Measurements from ENCODE around the gene TJP3.
"Not testable (repeated sequence)": the region's sequence is repeated elsewhere in the genome, so short reads cannot be mapped to it uniquely, and the experiment has no call there.

The TJP3 gene

DNA sequence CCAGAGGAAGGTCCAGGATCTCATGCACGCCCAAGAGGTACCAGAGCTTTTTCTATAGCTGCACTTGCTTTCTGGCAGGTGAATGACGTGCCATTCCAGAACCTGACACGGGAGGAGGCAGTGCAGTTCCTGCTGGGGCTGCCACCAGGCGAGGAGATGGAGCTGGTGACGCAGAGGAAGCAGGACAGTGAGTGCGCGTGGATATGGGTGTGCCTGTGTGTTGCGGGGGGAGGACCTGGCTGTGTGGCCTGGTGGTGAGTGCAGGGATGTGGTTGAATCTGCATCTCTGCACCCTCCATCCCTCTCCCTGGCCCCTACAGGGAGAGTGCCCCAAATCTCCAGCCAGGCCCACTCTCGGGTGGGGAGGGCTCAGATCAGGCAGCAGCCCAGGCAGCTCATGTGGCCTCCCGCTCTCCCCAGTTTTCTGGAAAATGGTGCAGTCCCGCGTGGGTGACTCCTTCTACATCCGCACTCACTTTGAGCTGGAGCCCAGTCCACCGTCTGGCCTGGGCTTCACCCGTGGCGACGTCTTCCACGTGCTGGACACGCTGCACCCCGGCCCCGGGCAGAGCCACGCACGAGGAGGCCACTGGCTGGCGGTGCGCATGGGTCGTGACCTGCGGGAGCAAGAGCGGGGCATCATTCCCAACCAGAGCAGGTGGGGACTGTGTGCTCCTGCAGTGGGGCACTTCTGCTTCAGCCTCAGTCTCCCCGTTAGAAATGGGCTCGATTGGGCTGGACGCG, 30.5 kb downstream of the TJP3 start:
- DNase-seq (ENCODE audit: low read depth in 2 of 2), result no peak

GRCh38 chr19:3740431-3740830, 32.2 kb downstream of the TJP3 start:
- DNase-seq (ENCODE audit: low read depth in 2 of 2), result no peak

- no peak for DNase-seq (ENCODE audit: low read depth in 2 of 2)
These were observed 35.3 kb downstream of the TJP3 start for GRCh38 chr19:3743486-3743885.

DNA sequence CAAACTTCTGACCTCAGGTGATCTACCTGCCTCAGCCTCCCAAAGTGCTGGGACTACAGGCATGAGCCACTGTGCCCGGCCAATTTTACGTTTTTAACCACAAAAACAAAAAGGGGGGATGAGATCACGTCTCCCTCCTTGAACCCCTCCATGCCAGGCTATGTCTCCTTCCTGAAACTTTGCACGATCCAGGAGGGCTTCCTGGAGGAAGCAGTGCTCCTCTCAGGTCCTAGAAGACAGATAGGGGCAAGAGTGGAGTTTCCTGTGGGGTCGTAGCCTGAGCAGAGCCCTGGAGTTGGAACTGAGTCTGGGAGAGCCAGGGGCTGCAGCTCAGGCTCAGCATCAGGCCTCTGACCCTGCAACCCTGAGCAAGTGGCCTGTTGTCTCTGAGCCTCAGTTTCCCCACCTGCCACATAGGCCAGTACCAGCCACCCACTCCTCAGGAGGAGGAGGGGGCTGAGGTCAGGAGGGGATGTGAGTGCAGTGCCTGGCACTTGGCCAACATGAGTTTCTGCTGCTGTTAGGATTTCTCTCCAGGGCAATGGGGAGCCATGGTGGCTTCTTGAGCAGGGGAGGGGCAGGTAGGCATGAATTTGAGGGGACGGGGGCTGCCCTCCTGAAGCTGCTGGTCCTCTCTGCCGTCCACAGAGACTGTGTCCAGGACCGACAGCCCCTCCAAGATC, 37.3 kb downstream of the TJP3 start:
- DNase-seq (ENCODE audit: low read depth in 2 of 2), result no peak

GRCh38 chr19:3746371-3747056, 38.3 kb downstream of the TJP3 start:
- DNase-seq (ENCODE audit: low read depth in 2 of 2), result no peak

GRCh38 chr19:3748965-3749364, 40.8 kb downstream of the TJP3 start:
- DNase-seq (ENCODE audit: low read depth in 2 of 2), result no peak

DNA sequence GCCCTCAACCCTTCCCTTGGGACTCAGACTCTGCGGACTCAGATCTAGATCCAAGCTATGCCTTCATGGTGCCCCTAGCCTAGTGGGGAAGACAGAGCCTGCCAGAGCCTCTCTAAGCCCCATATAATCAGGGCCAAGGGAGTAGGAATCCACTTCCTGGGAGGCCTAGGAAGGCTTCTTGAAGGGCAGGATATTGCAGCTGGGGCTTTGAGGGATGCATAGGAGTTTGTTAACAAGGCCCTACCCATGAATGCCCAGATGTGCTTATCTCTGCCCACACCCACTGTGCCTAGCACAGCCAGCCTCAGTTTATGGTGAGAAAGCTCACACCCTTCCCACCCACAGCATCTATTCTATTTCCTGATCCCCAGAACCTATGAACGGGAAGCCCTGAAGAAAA, 42.0 kb downstream of the TJP3 start:
- DNase-seq (ENCODE audit: low read depth in 2 of 2), result no peak

DNA sequence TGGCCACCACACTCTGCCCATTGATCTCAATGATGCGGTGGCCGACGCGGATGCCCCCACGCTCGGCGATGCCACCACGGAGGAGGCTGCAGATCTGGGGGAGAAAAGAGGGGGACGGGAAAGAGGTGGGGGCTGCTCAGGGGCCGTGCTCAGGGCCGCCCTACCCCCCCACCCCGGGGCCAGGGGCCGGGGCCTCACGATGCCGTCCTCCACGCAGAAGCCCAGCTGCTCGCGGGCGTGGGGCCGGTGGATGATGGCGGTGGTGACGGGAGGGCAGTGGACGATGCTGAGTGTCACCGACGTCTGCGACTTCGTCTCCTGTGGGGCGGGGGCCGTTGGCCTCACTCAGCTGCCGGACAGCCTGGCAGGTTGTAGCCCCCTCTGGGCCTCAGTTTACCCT, 43.1 kb downstream of the TJP3 start:
- no peak for DNase-seq (ENCODE audit: low read depth in 2 of 2)

DNA sequence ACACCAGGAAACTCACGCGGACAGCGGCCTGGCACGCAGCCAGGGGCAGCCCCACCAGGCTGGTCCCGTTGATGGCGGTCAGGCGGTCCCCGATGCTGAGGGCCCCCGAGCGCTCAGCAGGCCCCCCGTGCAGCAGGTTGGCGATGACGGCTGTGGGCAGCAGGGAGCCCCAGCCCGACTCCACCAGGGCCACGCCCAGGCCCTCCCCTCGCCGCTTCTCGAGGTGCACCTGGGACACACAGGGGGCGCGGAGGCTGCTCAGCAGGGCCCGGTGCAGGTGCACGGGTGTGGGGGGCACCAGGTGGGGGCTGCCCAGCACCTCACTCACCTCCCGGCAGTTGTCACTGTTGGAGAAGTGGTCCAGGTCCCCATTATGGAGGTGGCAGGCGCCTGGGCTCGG, 44.3 kb downstream of the TJP3 start:
- DNase-seq (ENCODE audit: low read depth in 2 of 2), result no peak

GRCh38 chr19:3753631-3754410, 45.6 kb downstream of the TJP3 start:
- no peak for DNase-seq (ENCODE audit: low read depth in 2 of 2)

GRCh38 chr19:3757705-3758104, 49.5 kb downstream of the TJP3 start:
- not testable (repeated sequence) for DNase-seq (ENCODE audit: low read depth in 2 of 2)

- not testable (repeated sequence) for DNase-seq (ENCODE audit: low read depth in 2 of 2)
These were observed 50.1 kb downstream of the TJP3 start for GRCh38 chr19:3758297-3758696.

GRCh38 chr19:3759482-3760254, 51.5 kb downstream of the TJP3 start:
- DNase-seq (ENCODE audit: low read depth in 2 of 2), result no peak

DNA sequence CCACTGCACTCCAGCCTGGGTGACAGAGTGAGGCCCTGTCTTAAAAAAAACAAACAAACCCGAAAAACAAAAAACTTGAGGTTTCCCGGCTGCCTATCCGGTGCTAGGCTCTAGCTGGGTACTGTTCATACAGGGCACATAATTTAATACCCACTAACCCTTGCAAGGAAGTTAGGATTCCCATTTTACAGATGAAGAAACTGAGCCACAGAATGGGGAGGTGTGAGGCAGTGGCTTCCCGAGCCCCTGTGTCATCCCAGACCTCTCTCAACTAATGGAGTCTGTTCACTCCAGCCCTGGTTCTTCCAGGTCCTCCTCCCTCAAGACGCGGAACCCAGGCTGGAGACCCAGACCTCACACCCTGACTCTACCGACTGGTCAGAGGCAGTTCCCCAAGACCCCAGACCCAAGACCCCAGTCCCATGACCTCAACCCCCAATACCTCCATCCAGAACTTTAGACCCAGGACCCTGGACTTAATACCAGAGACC, 52.7 kb downstream of the TJP3 start:
- no peak for DNase-seq (ENCODE audit: low read depth in 2 of 2)

DNA sequence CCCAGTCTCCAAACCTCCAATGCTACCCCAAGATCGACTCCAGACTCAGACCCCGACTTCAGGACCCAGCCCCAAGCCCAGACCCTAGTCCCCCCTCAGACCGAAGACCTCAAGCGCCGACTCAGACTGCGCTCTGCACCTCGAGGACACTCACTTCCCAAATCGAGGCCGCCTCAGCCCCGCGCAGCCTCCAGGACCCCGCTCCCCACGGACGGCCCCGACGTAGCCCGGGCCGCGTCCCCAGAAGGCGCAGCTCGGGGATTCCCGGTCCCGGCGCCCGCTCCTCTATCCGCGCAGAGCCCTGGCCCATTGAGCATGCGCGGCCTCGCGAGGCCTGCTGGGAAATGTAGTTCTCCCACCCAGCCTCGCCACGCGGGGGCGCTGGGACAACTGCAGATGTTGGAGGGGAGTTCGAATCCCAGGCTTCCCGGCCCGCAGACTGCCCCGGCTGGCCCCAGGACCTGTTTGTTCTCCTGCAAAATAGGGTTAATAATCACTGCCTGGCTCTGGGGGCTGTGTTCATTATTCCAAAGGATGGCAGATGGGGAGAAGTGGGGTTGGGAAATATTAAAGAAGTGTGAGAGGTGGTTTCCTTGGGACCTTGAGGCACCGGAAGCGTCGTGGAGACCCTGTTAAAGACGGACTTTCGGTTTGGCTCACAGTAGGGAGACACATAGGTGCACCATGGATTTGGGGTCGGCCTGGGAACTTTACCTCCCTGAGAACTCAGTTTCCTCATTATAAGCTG, 53.4 kb downstream of the TJP3 start, which contains the start of gene APBA3:
APBA3 (minus strand) TSS at position 311 of the 748 bp plus-strand sequence. CDS start 1,428 bp downstream, outside the sequence.
- DNase-seq (ENCODE audit: low read depth in 2 of 2), result peak; percentile 96 to 97

DNA sequence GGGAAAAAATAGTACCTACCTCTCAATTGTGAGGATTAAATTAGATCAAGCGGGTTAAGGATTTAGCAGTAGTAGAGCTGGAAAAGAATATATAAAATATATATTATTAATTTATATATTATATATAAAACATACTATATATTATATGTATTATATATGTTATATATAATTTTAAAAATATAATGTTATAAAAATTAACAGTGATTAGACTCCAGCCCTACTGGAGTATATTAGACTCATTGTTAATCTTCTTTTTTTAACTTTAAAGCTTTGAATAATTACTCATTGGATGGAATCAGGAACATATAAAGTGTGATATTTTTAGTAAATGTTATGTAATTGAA, 53.9 kb downstream of the TJP3 start:
- DNase-seq (ENCODE audit: low read depth in 2 of 2), result no peak

GRCh38 chr19:3762501-3763459, 54.6 kb downstream of the TJP3 start, which contains the start of gene MRPL54:
Gene MRPL54 (plus strand): TSS chr19:3762682. CDS start chr19:3762701, 19 bp downstream.
- DNase-seq (ENCODE audit: low read depth in 2 of 2), result peak; percentile 99

GRCh38 chr19:3765121-3765520, 56.9 kb downstream of the TJP3 start:
- DNase-seq (ENCODE audit: low read depth in 2 of 2), result no peak

DNA sequence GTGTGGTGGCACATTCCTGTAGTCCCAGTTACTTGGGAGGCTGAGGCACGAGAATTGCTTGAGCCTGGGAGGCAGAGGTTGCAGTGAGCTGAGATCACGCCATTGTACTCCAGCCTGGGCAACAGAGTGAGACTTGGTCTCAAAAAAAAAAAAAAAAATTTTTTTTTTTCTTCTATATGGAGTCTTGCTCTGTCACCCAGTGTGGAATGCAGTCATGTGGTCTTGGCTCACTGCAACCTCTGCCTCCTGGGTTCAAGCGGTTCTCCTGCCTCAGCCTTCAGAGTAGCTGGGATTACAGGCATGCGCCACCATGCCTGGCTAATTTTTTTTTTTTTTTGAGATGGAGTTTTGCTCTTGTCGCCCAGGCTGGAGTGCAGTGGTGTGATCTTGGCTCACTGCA, 57.6 kb downstream of the TJP3 start:
- not testable (repeated sequence) for DNase-seq (ENCODE audit: low read depth in 2 of 2)

All from stimulated activated CD8-positive, alpha-beta memory T cell treated with anti-CD3 and anti-CD28 coated beads, Interleukin-2, amount 100 ng/mL, for 48 hours (primary cell).